Stimulated activated CD4-positive, alpha-beta T cell treated with anti-CD3 and anti-CD28 coated beads, TNF-alpha, amount 100 ng/mL, for 4 hours (primary cell): ENCODE measurements around the gene SRPK2.
A peak's percentile ranks its signal among the peaks of the same experiment; 100 is the strongest.
"Not testable (repeated sequence)": the region's sequence is repeated elsewhere in the genome, so short reads cannot be mapped to it uniquely, and the experiment has no call there.

Experiments used
- DNase-seq, 3 experiments: peaks; one replicate each; pipeline ENCODE4 v3.0.0-alpha.2; 2020; ENCODE audit warnings: low read depth in 3 of 3

The SRPK2 gene

DNA sequence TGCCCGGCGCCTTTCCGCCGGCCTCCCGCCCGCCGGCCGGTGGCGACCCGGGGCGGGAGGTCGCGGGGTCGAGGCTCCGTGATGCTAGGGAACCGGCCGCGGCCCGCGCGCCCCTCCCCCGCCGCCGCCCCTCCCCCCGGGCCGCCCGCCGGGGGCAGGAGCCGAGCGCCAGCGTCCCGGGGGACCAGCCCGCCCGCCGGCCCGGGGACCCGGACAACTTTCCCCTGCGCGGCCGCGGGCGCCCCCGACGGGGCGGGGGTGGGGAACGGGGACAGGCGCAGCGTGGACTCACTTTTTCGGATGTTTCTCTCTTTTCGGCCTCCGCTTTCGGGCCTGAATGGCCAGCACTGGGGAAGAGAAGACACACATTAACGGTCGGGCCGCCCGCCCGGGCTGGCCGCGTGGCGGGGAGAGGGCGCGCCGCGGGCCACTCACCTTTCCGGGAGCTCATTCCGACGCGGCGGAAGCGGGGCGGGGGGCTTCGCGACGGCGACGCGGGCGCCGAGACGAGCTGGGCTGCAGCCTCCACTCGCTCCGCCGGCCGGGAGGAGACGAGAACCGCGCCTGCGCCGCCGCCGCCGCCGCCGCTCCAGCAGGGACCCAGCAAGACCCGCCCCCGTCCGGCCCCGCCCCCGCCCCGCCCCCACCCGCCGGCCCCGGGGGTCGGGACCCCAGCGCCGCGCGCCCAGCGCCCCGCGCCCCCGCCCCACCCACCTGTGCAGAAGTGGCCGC is at the start of gene SRPK2:
Gene SRPK2, minus strand, starts transcription at position 566 of the 732 bp plus-strand sequence.
- DNase-seq, result peak; percentile 45 to 59 (median 56)

DNA sequence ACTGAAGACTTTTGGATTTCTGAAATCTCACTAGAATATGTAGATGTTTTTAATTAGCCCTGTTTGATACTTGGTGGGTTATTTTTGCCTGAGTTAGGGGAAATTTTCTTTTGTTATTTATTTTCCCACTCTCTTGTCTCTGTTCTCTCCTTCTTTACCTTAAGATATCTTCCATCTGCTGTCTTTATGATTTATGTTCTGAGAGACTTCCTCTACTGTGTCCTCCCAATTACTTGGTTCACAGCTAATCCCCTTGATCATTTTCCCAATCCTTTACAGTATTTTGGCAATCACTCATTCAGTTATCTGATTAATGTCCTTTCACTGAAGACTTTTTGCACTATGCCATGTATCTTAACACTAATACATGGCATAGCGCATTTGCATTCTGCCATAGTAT is 49.5 kb upstream of the SRPK2 start:
- no peak for DNase-seq

DNA sequence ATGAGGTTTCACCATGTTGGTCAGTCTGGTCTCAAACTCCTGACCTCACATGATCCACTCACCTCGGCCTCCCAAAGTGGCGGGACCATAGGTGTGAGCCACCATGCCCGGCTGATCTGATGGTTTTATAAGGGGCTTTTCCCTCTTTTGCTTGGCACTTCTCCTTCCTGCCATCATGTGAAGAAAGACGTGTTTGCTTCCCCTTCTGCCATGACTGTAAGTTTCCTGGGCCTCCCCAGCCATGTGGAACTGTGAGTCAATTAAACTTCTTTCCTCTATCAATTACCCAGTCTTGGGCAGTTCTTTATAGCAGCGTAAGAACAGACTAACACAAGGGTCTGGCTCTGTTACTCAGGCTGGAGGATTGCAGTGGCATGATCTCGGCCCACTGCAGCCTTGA is 48.6 kb upstream of the SRPK2 start:
- not testable (repeated sequence) for DNase-seq

DNA sequence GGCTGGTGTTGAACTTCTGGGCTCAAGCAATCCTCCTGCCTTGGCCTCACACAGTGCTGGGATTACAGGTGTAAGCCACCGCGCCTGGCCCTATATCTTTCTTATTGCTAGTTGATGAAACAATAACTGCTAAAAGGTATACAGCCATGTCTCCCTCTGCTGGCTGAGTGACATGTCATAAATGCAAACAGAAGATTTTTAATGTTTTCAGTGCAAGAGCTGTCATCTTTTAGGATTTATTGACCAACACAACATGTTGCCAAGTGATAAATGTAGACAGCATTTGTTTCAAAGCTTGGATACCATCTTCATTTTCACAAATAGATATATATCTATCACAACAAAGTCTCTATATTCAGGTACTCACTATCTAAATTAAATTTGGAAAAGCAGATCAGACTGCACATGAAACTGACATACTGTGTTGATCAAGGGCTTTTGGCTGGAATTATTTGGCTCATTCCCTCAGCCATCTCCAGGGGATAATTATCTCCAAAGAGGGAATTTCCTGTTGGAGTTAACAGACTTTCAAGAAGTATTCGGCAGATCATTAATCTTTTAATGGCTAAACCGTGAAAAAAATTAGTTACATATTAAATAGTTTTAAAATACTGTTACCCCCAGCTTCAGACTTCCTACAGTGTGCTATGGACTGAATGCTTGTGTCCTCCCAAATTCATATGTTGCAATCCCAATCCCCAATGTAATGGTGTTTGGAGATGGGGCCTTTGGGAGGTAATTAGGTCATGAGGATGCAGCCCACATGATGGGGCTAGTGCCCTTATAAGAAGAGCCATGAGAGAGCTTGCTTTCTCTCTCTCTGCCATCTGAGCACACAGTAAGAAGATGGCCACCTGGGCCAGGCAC is 41.3 kb upstream of the SRPK2 start:
- peak in 2 of 3 experiments; percentile 1 to 33 for DNase-seq

DNA sequence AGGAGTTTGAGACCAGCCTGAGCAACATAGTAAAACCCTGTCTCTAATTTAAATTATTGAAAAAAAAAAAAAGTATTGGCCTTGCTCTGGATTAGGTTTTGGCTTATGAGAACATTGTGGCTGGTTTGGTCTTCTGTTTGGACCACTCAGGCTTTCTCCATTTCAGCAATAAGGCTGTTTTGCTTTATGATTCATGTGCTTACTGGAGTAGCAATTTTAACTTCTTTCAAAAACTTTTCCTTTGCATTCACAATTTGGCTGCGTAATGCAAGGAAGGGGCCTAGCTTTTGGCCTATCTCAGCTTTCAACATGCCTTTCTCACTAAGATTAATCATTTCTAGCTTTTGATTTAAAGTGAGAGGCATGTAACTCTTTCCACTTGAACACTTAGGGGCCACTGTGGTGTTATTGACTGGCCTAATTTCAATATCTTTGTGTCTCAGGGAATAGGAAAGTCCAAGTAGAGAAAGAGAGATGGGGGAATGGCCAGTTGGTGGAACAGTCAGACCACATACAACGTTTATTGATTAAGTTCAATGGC is 38.0 kb upstream of the SRPK2 start:
- DNase-seq, result no peak

DNA sequence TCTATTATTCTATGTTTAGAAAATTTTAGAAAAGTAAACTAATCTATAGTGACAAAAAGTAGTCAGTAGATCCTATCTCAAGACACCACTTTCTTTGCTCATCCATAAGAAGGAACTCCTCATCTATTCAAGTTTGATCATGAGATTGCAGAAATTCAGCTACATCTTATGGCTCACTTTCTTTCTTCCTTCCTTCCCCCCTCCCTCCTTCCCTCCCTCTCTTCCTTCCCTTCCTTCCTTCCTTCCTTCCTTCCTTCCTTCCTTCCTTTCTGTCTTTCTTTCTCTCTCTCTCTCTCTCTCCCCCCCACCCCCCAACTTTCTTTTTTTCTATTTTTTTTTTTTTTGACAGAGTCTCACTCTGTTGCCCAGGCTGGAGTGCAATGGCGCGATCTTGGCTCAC is 35.3 kb upstream of the SRPK2 start:
- DNase-seq, result no peak

DNA sequence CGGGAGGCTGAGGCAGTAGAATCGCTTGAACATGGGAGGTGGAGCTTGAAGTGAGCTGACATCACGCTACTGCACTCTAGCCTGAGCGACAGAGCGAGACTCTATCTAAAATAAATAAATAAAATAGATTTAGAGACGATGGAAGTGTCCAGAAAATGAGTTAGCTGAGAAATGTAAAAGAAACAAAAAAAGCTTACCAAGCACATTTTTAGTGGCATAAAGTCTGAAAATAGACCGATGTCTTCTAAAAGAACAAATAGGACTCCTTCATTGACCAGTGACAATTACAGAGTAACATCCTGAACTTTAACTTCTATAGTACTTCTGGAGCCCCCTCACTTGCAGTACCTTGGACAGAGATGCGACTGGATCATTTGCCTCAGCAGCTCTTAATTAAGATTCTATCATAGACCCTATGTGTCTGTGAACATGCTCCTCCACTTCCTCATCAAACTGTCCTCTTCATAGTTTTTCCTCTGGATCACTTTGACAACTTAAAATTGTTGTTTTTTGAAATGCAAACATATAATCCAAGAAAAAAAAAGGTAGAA is 25.2 kb upstream of the SRPK2 start:
- no peak for DNase-seq

DNA sequence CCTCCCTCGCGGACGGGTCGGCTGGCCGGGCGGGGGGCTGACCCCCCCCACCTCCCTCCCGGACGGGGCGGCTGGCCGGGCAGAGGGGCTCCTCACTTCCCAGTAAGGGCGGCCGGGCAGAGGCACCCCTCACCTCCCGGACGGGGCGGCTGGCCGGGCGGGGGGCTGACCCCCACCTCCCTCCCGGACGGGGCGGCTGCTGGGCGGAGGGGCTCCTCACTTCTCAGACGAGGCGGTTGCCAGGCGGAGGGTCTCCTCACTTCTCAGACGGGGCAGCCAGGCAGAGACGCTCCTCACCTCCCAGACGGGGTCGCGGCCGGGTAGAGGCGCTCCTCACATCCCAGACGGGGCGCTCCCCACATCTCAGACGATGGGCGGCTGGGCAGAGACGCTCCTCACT is 22.1 kb upstream of the SRPK2 start:
- not testable (repeated sequence) for DNase-seq

DNA sequence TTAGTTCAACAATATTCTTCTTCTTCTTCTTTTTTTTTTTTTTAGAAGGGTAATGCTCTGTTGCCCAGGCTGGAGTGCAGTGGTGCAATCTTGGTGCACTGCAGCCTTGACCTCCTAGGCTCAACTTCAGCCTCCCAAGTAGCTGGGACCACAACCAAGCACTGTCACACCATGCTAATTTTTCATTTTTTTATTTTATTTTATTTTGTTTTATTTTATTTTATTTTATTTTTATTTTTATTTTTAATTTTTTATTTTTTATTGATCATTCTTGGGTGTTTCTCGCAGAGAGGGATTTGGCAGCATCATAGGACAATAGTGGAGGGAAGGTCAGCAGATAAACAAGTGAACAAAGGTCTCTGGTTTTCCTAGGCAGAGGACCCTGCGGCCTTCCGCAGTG is 21.1 kb upstream of the SRPK2 start:
- not testable (repeated sequence) for DNase-seq

DNA sequence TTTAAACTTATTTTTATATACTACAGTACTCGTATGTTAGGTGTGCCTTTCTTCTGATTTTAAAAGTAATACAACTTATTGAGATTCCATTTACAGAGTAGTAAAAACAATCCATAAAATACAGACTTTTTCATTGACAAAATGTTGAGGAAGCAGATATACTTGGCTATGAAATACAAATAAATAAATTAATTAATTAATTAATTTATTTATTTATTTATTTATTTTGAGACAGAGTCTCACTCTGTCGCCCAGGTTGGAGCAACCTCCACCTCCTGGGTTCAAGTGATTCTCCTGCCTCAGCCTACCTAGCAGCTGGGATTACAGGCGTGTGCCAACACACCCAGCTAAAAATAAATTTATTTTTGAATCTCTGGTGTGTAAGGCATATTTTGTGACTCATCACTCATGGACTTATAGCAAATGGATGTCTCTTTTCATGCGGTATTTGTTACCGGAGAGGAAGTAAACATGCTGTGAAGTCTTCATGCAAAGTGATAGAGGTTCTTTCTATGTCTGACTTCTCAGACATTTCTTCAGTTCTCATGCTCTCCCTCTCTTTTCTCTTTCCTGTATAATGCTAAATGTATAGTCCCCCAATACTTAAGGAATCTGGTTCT is 20.2 kb upstream of the SRPK2 start:
- DNase-seq, result no peak

DNA sequence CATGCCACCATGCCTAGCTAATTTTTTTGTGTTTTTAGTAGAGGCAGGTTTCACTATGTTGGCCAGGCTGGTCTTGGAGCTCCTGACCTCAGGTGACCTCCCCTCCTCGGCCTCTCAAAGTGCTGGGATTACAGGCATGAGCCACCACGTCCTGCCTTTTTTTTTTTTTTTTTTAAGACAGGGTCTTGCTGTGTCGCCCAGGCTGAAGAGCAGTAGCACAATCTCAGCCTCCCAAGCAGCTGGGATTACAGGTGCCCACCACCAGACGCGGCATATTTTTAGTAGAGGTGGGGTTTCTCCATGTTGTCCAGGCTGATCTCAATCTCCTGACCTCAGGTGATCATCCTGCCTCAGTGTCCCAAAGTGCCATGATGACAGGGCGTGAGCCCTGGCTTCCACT is 14.4 kb upstream of the SRPK2 start:
- DNase-seq, result no peak

DNA sequence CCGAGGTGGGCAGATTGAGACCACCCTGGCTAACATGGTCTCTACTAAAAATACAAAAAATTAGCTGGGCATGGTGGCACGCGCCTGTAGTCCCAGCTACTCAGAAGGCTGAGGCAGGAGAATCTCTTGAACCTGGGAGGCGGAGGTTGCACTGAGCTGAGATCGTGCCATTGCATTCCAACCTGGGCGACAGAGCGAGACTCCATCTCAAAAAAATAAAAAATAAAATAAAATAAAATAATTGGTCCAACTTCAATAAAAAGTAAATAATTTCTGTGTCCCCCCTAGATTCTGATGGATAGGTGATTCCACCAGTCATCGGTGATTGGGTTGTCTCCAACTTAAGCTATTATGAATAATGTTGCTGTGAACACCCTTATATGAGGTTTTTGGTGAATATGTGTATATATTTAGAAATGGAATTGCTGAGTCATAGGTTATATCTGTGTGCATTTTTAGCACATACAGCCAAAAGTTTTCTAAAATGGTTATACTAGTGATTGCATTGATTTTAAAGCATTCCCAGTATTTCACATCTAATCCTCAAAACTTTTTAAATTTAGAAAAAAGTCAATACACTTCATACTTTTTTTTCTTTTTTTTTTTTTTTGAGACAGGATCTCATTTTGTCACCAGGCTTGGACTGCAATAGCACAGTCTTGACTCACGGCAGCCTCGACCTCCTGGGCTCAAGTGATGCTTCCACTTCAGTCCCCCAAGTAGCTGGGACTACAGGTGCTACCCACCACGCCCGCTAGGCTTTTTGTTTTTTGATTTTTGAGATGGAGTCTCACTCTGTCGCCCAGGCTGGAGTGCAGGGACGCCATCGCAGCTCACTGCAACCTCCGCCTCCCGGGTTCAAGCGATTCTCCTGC is 13.7 kb upstream of the SRPK2 start:
- DNase-seq, result no peak

DNA sequence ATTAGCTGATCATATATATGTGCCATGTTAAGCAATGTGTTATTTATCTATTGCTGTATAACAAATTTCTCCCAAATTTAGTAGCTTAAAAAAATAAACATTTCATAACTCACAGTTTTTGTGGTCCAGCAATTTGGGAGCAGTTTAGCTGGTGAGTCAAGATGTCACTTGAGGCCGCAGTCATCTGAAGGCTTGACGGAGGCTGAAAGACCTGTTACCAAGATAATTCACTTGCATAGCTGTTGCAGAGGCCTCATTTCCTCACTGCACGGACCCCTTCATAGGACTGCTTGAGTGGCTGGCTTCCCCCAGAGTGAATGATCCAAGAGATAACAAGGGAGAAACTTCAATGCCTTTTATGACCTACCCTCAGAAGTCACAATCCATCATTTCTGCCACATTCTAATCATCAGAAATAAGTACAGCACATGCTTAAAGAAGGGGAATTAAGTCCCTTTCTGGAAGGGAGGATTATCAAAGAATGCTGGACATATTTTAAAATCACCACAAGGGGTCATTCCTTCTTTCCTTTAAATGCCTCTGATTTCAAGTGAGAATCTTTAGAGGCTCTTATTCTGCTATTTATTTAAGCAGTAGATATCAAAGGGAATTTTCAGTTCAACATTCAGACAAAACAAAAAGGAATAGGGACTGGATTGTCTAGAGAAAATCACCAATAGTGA is 10.5 kb upstream of the SRPK2 start:
- DNase-seq, result no peak

DNA sequence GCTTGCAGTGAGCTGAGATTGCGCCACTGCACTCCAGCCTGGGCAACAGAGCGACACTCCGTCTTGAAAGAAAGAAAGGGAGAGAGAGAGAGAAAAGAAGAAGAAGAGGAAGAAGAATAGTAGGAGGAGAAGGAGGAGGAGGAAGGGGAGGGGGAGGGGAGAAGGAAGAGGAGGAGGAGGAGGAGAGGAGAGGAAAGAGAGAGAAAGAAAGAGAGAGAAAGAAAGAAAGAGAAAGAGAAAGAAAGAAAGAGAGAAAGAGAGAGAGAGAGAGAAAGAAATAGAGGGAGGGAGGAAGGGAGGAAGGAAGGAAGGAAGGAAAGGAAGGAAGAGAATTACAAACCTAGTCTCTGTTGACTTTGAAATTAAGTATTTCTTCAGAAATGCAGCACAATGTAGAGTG is 7.8 kb upstream of the SRPK2 start:
- DNase-seq, result no peak

DNA sequence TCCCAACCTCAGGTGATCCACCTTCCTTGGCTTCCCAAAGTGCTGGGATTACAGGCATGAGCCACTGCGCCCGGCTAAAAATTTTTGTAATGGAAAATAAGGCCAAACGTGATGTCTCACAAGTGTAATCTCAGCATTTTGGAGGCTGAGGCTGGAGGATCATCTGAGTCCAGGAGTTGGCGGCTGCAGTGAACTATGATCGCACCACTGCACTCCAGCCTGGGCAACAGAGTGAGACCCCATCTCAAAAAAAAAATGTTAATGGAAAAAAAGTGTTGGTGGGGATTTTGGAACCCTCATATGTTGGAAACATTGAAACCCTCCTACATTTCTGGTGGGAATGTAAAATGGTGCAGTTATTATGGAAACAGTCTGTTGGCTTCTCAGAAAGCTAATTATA is 2.7 kb upstream of the SRPK2 start:
- DNase-seq, result no peak

DNA sequence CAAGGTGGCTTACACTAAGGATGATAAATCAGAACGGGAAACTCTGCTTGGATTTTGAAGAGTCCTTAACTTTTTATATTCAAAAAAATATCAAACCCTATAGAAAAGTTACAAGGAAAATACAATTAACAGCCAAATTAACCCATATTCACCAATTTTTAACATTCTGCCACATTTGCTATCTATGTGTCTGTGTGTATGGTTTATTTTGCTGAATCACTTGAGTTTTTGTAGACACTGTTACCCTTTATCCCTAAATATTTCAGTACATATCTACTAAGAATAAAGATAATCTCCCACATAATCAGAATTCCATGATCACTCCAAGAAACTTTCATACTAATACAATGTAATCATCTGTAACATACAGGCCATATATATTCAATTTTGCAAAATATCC is 1.2 kb upstream of the SRPK2 start:
- DNase-seq, result no peak

DNA sequence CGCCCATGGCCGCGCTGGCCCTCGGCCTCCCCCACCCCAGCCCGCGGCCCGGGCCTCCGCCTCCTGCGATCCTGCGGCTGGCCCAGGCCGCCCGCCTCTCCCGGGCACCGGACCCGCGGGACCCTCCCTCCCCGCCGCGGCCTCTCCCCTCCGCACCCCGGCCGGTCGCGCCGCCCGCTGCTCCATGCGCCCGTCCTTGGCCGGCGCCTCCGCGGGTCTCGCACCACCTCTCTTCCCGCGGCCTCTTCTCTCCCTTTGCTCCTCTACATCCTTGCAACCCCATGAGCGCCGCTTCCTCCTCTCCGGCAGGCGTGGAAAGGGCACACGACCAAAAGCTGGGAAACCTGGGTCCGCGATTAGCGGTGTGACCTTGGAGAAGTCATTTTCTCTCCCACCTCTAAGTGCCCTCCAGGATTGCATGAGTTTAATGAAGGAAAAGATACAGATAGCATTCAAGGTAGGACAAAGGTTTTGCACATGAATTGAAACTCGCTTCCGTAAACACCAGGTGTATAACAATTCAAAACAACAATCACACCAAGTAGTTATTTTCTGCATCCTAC is 448 bp upstream of the SRPK2 start:
- no peak for DNase-seq

DNA sequence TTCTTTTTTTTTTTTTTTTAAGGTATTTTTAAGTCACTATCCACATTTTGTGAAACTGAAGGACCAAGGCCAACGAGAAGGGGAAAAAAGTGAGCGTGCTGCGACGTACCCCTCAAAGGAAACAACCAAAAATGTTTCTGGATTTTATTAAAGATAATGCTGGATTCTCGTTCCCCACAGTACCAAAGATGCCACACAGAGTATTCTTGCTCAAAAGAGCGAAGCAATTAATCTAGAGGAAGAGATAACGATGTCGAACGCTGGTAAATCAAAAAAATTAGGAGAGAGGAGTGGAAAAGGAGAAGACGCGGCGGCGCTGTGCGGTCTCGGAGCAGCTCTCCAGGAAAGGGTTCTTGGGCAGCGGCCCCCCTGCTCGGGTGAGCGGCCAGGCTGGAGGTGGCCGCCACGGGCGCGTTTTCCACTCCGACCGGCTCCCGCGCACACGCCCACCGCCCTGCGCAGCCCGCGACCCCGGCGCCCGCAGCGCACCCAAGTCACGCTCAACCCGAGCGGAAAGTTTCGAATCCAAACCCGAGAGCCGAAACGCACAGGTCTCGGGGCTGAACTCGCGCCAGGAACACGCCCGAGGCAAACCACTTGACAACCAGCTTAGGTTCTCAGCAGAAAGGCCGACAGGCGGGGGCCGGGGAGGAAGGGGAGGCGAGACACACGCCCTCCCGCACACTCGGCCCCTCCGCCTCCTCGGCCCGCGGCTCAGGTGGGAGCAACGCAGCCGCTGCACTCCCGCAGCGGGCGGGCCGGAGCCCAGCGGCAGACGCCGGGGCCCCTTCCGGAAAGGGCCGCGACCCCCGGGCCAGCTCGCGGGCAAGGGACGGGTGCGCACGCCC is 989 bp downstream of the SRPK2 start:
- DNase-seq, result peak; percentile 6 to 24 (median 13)

DNA sequence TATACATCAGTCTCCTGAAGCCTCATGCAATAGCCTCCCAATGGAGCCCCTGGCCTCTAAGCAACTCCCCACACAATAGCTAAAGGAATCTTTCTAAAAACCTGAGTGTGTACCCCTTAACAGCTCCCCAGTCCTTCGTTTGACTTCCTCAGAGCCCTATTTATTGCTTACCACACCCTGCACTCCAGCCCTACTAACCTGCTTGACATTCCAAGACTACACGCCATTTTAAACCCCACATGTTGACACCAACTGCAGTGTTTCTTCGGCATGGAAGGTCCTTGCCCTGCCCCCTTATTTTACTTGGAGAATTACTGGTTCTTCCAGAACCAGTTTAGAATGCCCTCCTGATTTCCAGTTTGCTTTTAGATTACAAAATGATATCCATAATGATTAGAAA is 10.8 kb downstream of the SRPK2 start:
- DNase-seq, result no peak
